Brain microvascular endothelial cell (primary cell): ENCODE results near the gene CPNE1.
A peak's percentile ranks its signal among the peaks of the same experiment; 100 is the strongest.

ENCODE experiments used
- DNase-seq: peaks from one replicate; pipeline ENCODE4 v3.0.0-alpha.2; 2020
- H3K27ac ChIP-seq: fragments of 250-450 bp; sonication (Bioruptor Pico); 2 replicates; pipeline ENCODE4 v1.5.1; 2020; ENCODE audit warnings: mild to moderate bottlenecking, moderate library complexity
- H3K27me3 ChIP-seq: fragments of 250-450 bp; sonication (Bioruptor Pico); replicated peaks from 2 replicates; pipeline ENCODE4 v1.5.1; 2020; ENCODE audit warnings: mild to moderate bottlenecking
- H3K36me3 ChIP-seq: fragments of 250-450 bp; sonication (Bioruptor Pico); replicated peaks from 2 replicates; pipeline ENCODE4 v1.5.1; 2020; ENCODE audit warnings: mild to moderate bottlenecking
- H3K4me3 ChIP-seq: 2 replicates; pipeline ENCODE4 v1.5.1; 2011; ENCODE audit warnings: low read depth, mild to moderate bottlenecking, control low read depth, low read length, moderate library complexity
- CTCF ChIP-seq: IDR thresholded peaks from 2 replicates; pipeline ENCODE4 v1.5.1; 2011; ENCODE audit warnings: low read depth, mild to moderate bottlenecking, moderate library complexity, low read length, control low read depth, inconsistent platforms; ENCODE audit errors: missing control alignments
- in situ Hi-C: cut with HindIII; loops from 2 replicates; pipeline ENCODE4 v1.10.0; 2017; ENCODE audit warnings: low sequenced_read_pairs, low pct_ligation_motif_present

Gene CPNE1

GRCh38 chr20:35617397-35618262, 47.1 kb downstream of the CPNE1 start:
- H3K27me3 ChIP-seq = no peaks in the 10 kb centered on the region
- peak; percentile 61 for TF ChIP-seq CTCF
- in situ Hi-C loops = no loop called here
- DNase-seq = peak; percentile 48
- peaks cover 5% of the 10 kb centered on the region for H3K36me3 ChIP-seq
- H3K4me3 ChIP-seq = peak overlapping the region; percentile 61
- peak overlapping the region; percentile 86 for H3K27ac ChIP-seq

- Histone ChIP-seq H3K27ac (peak overlapping the region; percentile 86), H3K4me3 (peak overlapping the region; percentile 61), H3K27me3 (no peaks in the 10 kb centered on the region), H3K36me3 (peaks cover 3% of the 10 kb centered on the region)
- in situ Hi-C loops = no loop called here
- peak; percentile 86 for DNase-seq
- TF ChIP-seq CTCF = no peak
These were observed 48.0 kb downstream of the CPNE1 start for GRCh38 chr20:35616465-35617396.

GRCh38 chr20:35615667-35616464, 48.8 kb downstream of the CPNE1 start, which contains the start of gene SPAG4:
TSS of gene SPAG4 (plus strand) at chr20:35615829. CDS start at chr20:35616004, 175 bp downstream.
- Histone ChIP-seq H3K36me3 (no peaks in the 10 kb centered on the region), H3K27ac (peak within 1 kb of the TSS; percentile 86), H3K4me3 (peak within 1 kb of the TSS; percentile 61), H3K27me3 (no peaks in the 10 kb centered on the region)
- DNase-seq = peak; percentile 100
- TF ChIP-seq CTCF = no peak
- in situ Hi-C loops = no loop called here

GRCh38 chr20:35611482-35611881, 53.2 kb downstream of the CPNE1 start:
- no peak overlapping the region for H3K4me3 ChIP-seq
- in situ Hi-C loops = no loop called here
- H3K27ac ChIP-seq = no peak overlapping the region
- no peaks in the 10 kb centered on the region for H3K27me3 ChIP-seq
- no peak for DNase-seq
- TF ChIP-seq CTCF = no peak
- no peaks in the 10 kb centered on the region for H3K36me3 ChIP-seq

GRCh38 chr20:35610833-35611427, 53.8 kb downstream of the CPNE1 start:
- no peak for TF ChIP-seq CTCF
- in situ Hi-C loops = no loop called here
- no peaks in the 10 kb centered on the region for H3K27me3 ChIP-seq
- no peak overlapping the region for H3K27ac ChIP-seq
- no peak overlapping the region for H3K4me3 ChIP-seq
- H3K36me3 ChIP-seq = no peaks in the 10 kb centered on the region
- DNase-seq = peak; percentile 6
